CD4-positive, alpha-beta T cell (primary cell): ENCODE results near the gene CMTM6. TPM values are rescaled to one million over a fixed set of nuclear protein-coding genes. Genes with fewer than 3 reads are reported as not detected.
A peak's percentile ranks its signal among the peaks of the same experiment; 100 is the strongest.

Source experiments
- ATAC-seq: fragments of 200-7000 bp; cut with Tn5 transposase; one replicate; pipeline ENCODE4 v1.10.0; 2022; ENCODE audit warnings: mild to moderate bottlenecking; ENCODE audit not compliant: poor library complexity
- CTCF ChIA-PET: fragments of 350-600 bp; sonication (Branson Sonifier 250); formaldehyde crosslinking; loops from one replicate; lab custom pipeline; 2021; ENCODE audit warnings: antibody characterized with exemption, inconsistent platforms; lab: Charles Lee
- POLR2A ChIA-PET: fragments of 350-600 bp; sonication (Branson Sonifier 250); formaldehyde crosslinking; loops from one replicate; lab custom pipeline; 2021; ENCODE audit warnings: antibody characterized with exemption, inconsistent platforms; lab: Charles Lee
- DNase-seq, 14 experiments: peaks; one replicate each; pipeline ENCODE4 v3.0.0-alpha.2; 2013 to 2020; ENCODE audit warnings: mixed read lengths in 2 of 14
- H3K27ac ChIP-seq, 2 donors: one replicate each; pipeline versions ENCODE4 v1.5.1 to v1.7.0; 2013; ENCODE audit warnings: low read length in 2 of 2, low read depth in 1 of 2, mild to moderate bottlenecking in 1 of 2
- H3K27me3 ChIP-seq, 2 experiments: 1 replicate in 1 of 2; 2 replicates in 1 of 2; pipeline versions ENCODE4 v1.6.1 to v1.7.0; 2013; ENCODE audit warnings: low read length in 2 of 2, control low read depth in 1 of 2, mild to moderate bottlenecking in 1 of 2, moderate library complexity in 1 of 2; ENCODE audit not compliant: insufficient read depth in 2 of 2, control insufficient read depth in 1 of 2
- H3K36me3 ChIP-seq: one replicate; pipeline ENCODE4 v1.6.1; 2013; ENCODE audit warnings: low read length, control low read depth; ENCODE audit not compliant: insufficient read depth
- H3K4me1 ChIP-seq: one replicate; pipeline ENCODE4 v1.6.1; 2013; ENCODE audit warnings: low read length, control low read depth; ENCODE audit not compliant: insufficient read depth
- H3K4me3 ChIP-seq: one replicate; pipeline ENCODE4 v1.5.1; 2013; ENCODE audit warnings: mild to moderate bottlenecking, low read length, moderate library complexity
- H3K9me3 ChIP-seq, 2 experiments: 1 replicate in 1 of 2; 2 replicates in 1 of 2; pipeline versions ENCODE4 v1.6.1 to v1.7.0; 2013; ENCODE audit warnings: low read length in 2 of 2, mild to moderate bottlenecking in 2 of 2, control low read depth in 1 of 2, moderate library complexity in 1 of 2; ENCODE audit not compliant: control insufficient read depth in 1 of 2, insufficient read depth in 1 of 2
- H3K27ac Mint-ChIP-seq: one replicate; pipeline ENCODE4 v1.8.0; 2020; ENCODE audit warnings: mixed read lengths
- H3K27me3 Mint-ChIP-seq: one replicate; pipeline ENCODE4 v1.8.0; 2021; ENCODE audit warnings: mixed read lengths
- H3K36me3 Mint-ChIP-seq: one replicate; pipeline ENCODE4 v1.8.0; 2021; ENCODE audit warnings: low read depth, mixed read lengths
- H3K4me1 Mint-ChIP-seq: one replicate; pipeline ENCODE4 v1.8.0; 2021; ENCODE audit warnings: low read depth, mixed read lengths
- H3K4me3 Mint-ChIP-seq: one replicate; pipeline ENCODE4 v1.8.0; 2020; ENCODE audit warnings: mild to moderate bottlenecking, mixed read lengths
- H3K9me3 Mint-ChIP-seq: one replicate; pipeline ENCODE4 v1.8.0; 2020; ENCODE audit warnings: mixed read lengths
- CTCF ChIP-seq: fragments of 200-600 bp; IDR thresholded peaks from one replicate; pipeline ENCODE4 v1.8.0; 2022; ENCODE audit warnings: antibody characterized with exemption, mild to moderate bottlenecking
- intact Hi-C, 2 experiments: fragments of 100-400 bp; cut with DNase I in 1 of 2; cut with micrococcal nuclease in 1 of 2; formaldehyde crosslinking; loops; one replicate each; pipeline versions ENCODE4 v1.15.1 to v1.9.0; 2023 to 2025; cut with DNase I, micrococcal nuclease
- polyA plus RNA-seq, 2 donors: library from polyadenylated mRNA; unstranded; fragments of 120-200 nt; gene quantifications; one replicate each; pipeline ENCODE4 v1.2.1, GENCODE V29; 2013
- total RNA-seq, 174 experiments: library from RNA in 2 of 174; stranded (reverse) in 2 of 174; gene quantifications; one replicate each; pipeline ENCODE4 v1.2.3 and lab custom pipeline; 2021 to 2026

Gene CMTM6
- total RNA-seq (10 to 100 TPM; 36.5 to 37.8 TPM), total RNA-seq (lab: John Stamatoyannopoulos, UW) (77.9 to 824 (median 187) reads per million in 172 experiments)
- polyA plus RNA-seq (2013, experiment 1 of 2) = 62.1 TPM
- 57.8 TPM for polyA plus RNA-seq (2013, experiment 2 of 2)

- POLR2A ChIA-PET = interaction anchor here (0.9 to 1.8 kb wide), 11 partner anchors 17 to 969 kb away, joined by 3 to 9 read pairs (median 3); partner anchors contain the start of gene STT3B
- H3K4me1 ChIP-seq = peaks cover 15% of the 10 kb centered on the region
- Mint-ChIP-seq H3K27me3 (no peaks in the 10 kb centered on the region), H3K9me3 (no peaks in the 10 kb centered on the region), H3K4me3 (peak within 1 kb of the TSS; percentile 92), H3K27ac (peak within 1 kb of the TSS; percentile 83), H3K4me1 (peaks cover 43% of the 10 kb centered on the region), H3K36me3 (peaks cover 35% of the 10 kb centered on the region)
- intact Hi-C loops = loop anchor here in 1 of 2 experiments (5.0 to 10.0 kb wide), 4 partner anchors 40 to 572 kb away; no protein-coding TSS in a partner anchor
- H3K27ac ChIP-seq = peak within 1 kb of the TSS; percentile 88 to 92
- no peaks in the 10 kb centered on the region for H3K27me3 ChIP-seq
- peak; percentile 78 for ATAC-seq
- DNase-seq = peak; percentile 54 to 90 (median 67)
- no peak for TF ChIP-seq CTCF
- H3K36me3 ChIP-seq = no peaks in the 10 kb centered on the region
- CTCF ChIA-PET = interaction anchor here (1.5 kb wide), 2 partner anchors 17 to 131 kb away, joined by 4 to 6 read pairs; no protein-coding TSS in a partner anchor
- no peaks in the 10 kb centered on the region for H3K9me3 ChIP-seq
- peak within 1 kb of the TSS; percentile 79 for H3K4me3 ChIP-seq
These were observed at the start of gene CMTM6 for GRCh38 chr3:32502118-32502945. TSS of gene CMTM6 (minus strand) at chr3:32502852. CDS start at chr3:32502745, 107 bp downstream.

- H3K36me3 Mint-ChIP-seq = peaks cover 9% of the 10 kb centered on the region
- no peak overlapping the region for H3K4me3 ChIP-seq
- no peaks in the 10 kb centered on the region for H3K27me3 Mint-ChIP-seq
- peaks cover 56% of the 10 kb centered on the region for H3K4me1 Mint-ChIP-seq
- H3K4me3 Mint-ChIP-seq = no peak overlapping the region
- H3K27me3 ChIP-seq = no peaks in the 10 kb centered on the region
- ATAC-seq (no peak), DNase-seq (no peak)
- H3K9me3 ChIP-seq = no peaks in the 10 kb centered on the region
- TF ChIP-seq CTCF = no peak
- peaks cover 4% of the 10 kb centered on the region for H3K36me3 ChIP-seq
- H3K4me1 ChIP-seq = no peaks in the 10 kb centered on the region
- H3K27ac Mint-ChIP-seq = no peak overlapping the region
- CTCF ChIA-PET = interaction anchor here (1.3 kb wide), 1 partner anchor 16 kb away, joined by 3 read pairs; no protein-coding TSS in a partner anchor
- H3K27ac ChIP-seq = no peak overlapping the region
- POLR2A ChIA-PET = no interaction called here
- intact Hi-C loops = no loop called here
- no peaks in the 10 kb centered on the region for H3K9me3 Mint-ChIP-seq
These were observed 49.4 kb upstream of the CMTM6 start for GRCh38 chr3:32552013-32552412.

GRCh38 chr3:32551496-32551895 is 48.8 kb upstream of the CMTM6 start:
- H3K9me3 ChIP-seq = no peaks in the 10 kb centered on the region

More at GRCh38 chr3:32551496-32551895, 48.8 kb upstream of the CMTM6 start:
- Mint-ChIP-seq H3K36me3 (peaks cover 9% of the 10 kb centered on the region), H3K4me3 (no peak overlapping the region), H3K4me1 (peaks cover 58% of the 10 kb centered on the region), H3K27ac (no peak overlapping the region), H3K27me3 (no peaks in the 10 kb centered on the region), H3K9me3 (no peaks in the 10 kb centered on the region)
- intact Hi-C loops = no loop called here
- no peak for TF ChIP-seq CTCF
- ChIA-PET POLR2A (no interaction called here), CTCF (interaction anchor here (1.3 kb wide), 1 partner anchor 17 kb away, joined by 3 read pairs; no protein-coding TSS in a partner anchor)
- Histone ChIP-seq H3K27ac (no peak overlapping the region), H3K4me1 (no peaks in the 10 kb centered on the region), H3K4me3 (no peak overlapping the region), H3K36me3 (peaks cover 4% of the 10 kb centered on the region), H3K27me3 (no peaks in the 10 kb centered on the region)
- ATAC-seq (no peak), DNase-seq (no peak)
